GM12878 (cell line): ENCODE measurements around the gene CERK. TPM values are rescaled to one million over a fixed set of nuclear protein-coding genes. Genes with fewer than 3 reads are reported as not detected.

Source experiments
- ATAC-seq: fragments of 200-7000 bp; cut with Tn5 transposase; 3 replicates; pipeline ENCODE4 v1.9.1; 2020; ENCODE audit warnings: mild to moderate bottlenecking, moderate library complexity
- BruUV-seq: library from RNA; stranded (reverse); fragments of 400-500 nt; replicated peaks from 2 replicates; lab custom pipeline; 2021; lab: Mats Ljungman, UMichigan
- CTCF ChIA-PET: fragments of 300-600 bp; sonication (Branson Sonifier 250); formaldehyde crosslinking; extraction: SDS; loops from one replicate; lab custom pipeline; 2021; ENCODE audit warnings: inconsistent platforms; lab: Yijun Ruan, JAX
- POLR2A ChIA-PET: fragments of 350-600 bp; formaldehyde crosslinking; extraction: SDS; loops from one replicate; lab custom pipeline; 2021; ENCODE audit warnings: inconsistent platforms; lab: Charles Lee
- RAD21 ChIA-PET: fragments of 300-600 bp; sonication (Branson Sonifier 250); formaldehyde crosslinking; loops from one replicate; lab custom pipeline; 2023; ENCODE audit warnings: antibody characterized with exemption; ENCODE audit not compliant: unreplicated experiment; lab: Charles Lee
- SMC1A ChIA-PET: fragments of 300-600 bp; sonication (Branson Sonifier 250); formaldehyde crosslinking; loops from one replicate; lab custom pipeline; 2023; ENCODE audit not compliant: unreplicated experiment, uncharacterized antibody; lab: Charles Lee
- DNase-seq: peaks from one replicate; pipeline ENCODE4 v3.0.0-alpha.2; 2011; ENCODE audit warnings: low read depth, low spot score
- FAIRE-seq: peaks from 3 replicates; lab custom pipeline; 2011; peaks lifted over from hg19 to GRCh38; lab: Jason Lieb, UNC
- H2AFZ ChIP-seq: 2 replicates; pipeline ENCODE4 v1.6.0; 2011; ENCODE audit warnings: low read depth, low read length, control low read depth; ENCODE audit not compliant: control insufficient read depth
- H3K27ac ChIP-seq: 2 replicates; pipeline ENCODE4 v1.5.1; 2011; ENCODE audit warnings: control low read depth; ENCODE audit not compliant: control insufficient read depth, insufficient read depth
- H3K27me3 ChIP-seq, 2 experiments: replicated peaks in 1 of 2; 2 replicates each; pipeline versions ENCODE4 v1.6.0 to v1.6.1; 2011; ENCODE audit warnings: low read length in 1 of 2; ENCODE audit not compliant: control insufficient read depth in 2 of 2, insufficient read depth in 2 of 2
- H3K36me3 ChIP-seq, 2 experiments: 2 replicates each; pipeline ENCODE4 v1.5.1; 2011; ENCODE audit warnings: low read length in 1 of 2; ENCODE audit not compliant: control insufficient read depth in 2 of 2, insufficient read depth in 2 of 2
- H3K4me1 ChIP-seq: 2 replicates; pipeline ENCODE4 v1.6.1; 2011; ENCODE audit warnings: mild to moderate bottlenecking, low read length, moderate library complexity, mixed read lengths; ENCODE audit not compliant: control insufficient read depth, insufficient read depth
- H3K4me2 ChIP-seq: 2 replicates; pipeline ENCODE4 v1.6.0; 2011; ENCODE audit warnings: control low read depth; ENCODE audit not compliant: control insufficient read depth, insufficient read depth
- H3K4me3 ChIP-seq: fragments of 200-600 bp; sonication (generic); 2 replicates; pipeline ENCODE4 v1.5.1; 2016
- H3K79me2 ChIP-seq: 2 replicates; pipeline ENCODE4 v1.6.0; 2011; ENCODE audit warnings: low read length; ENCODE audit not compliant: control insufficient read depth, insufficient read depth
- H3K9ac ChIP-seq: 2 replicates; pipeline ENCODE4 v1.8.0; 2011; ENCODE audit warnings: low read length, control low read depth, mixed read lengths; ENCODE audit not compliant: control insufficient read depth, insufficient read depth
- H3K9me3 ChIP-seq: replicated peaks from 3 replicates; pipeline ENCODE4 v1.5.1; 2011; ENCODE audit warnings: mild to moderate bottlenecking, low read length; ENCODE audit not compliant: control insufficient read depth, insufficient read depth
- H4K20me1 ChIP-seq: 2 replicates; pipeline ENCODE4 v1.6.0; 2011; ENCODE audit not compliant: control insufficient read depth, insufficient read depth
- ATF7 ChIP-seq: fragments of 450-650 bp; IDR thresholded peaks from 2 replicates; pipeline ENCODE4 v1.6.1; 2016; ENCODE audit warnings: low read depth, mild to moderate bottlenecking
- BHLHE40 ChIP-seq, 2 experiments: fragments of 450-650 bp in 1 of 2; IDR thresholded peaks; 2 replicates each; pipeline ENCODE4 v1.6.1; 2011 to 2017; ENCODE audit warnings: low read depth in 2 of 2, borderline replicate concordance in 1 of 2, improper control_type of control experiment in 1 of 2, low read length in 1 of 2, mild to moderate bottlenecking in 1 of 2
- HCFC1 ChIP-seq: fragments of 150-350 bp; IDR thresholded peaks from 2 replicates; pipeline ENCODE4 v1.6.1; 2014; ENCODE audit warnings: low read length
- JUNB ChIP-seq: IDR thresholded peaks from 2 replicates; pipeline ENCODE4 v1.6.1; 2016; ENCODE audit warnings: antibody characterized with exemption, mild to moderate bottlenecking
- NFXL1 ChIP-seq: fragments of 450-650 bp; IDR thresholded peaks from 2 replicates; pipeline ENCODE4 v1.6.1; 2017; ENCODE audit warnings: antibody characterized with exemption, mild to moderate bottlenecking, borderline replicate concordance
- SMARCA5 ChIP-seq: fragments of 450-650 bp; IDR thresholded peaks from 2 replicates; pipeline ENCODE4 v1.6.1; 2017; ENCODE audit warnings: mild to moderate bottlenecking
- STAT3 ChIP-seq: IDR thresholded peaks from 2 replicates; pipeline ENCODE4 v1.6.1; 2011; ENCODE audit warnings: low read depth, low read length, improper control_type of control experiment
- ZNF622 ChIP-seq: fragments of 450-650 bp; IDR thresholded peaks from 2 replicates; pipeline ENCODE4 v1.6.1; 2017; ENCODE audit warnings: mild to moderate bottlenecking, inconsistent platforms
- WGBS: methylation state at CpG from one replicate; pipeline ENCODE4 v1.1.6; 2016; ENCODE audit warnings: low lambda C conversion rate; ENCODE audit not compliant: insufficient replicate concordance, insufficient coverage; ENCODE audit errors: missing lambda C conversion rate; 5-methylcytosine and 5-hydroxymethylcytosine counted together
- in situ Hi-C: fragments of 300-500 bp; cut with MboI; formaldehyde crosslinking; loops from 9 replicates; pipeline ENCODE4 v1.14.3; 2018; ENCODE audit warnings: mixed read lengths
- intact Hi-C: fragments of 100-400 bp; cut with micrococcal nuclease; formaldehyde crosslinking; loops from one replicate; pipeline ENCODE4 v1.14.2; 2022; ENCODE audit not compliant: unreplicated experiment
- polyA plus RNA-seq, 11 experiments: library from polyadenylated mRNA; depleted of rRNA in 4 of 11; unstranded in 6 of 11; stranded (reverse) in 5 of 11; fragments of >200 nt; fragmentation: Nextera tagmentation in 4 of 11; fragmentation: Illumina TruSeq in 1 of 11; extraction: Ambion mirVana in 4 of 11; extraction: Trizol in 1 of 11; gene quantifications; 1 replicate in 1 of 11; 2 replicates in 10 of 11; pipeline versions ENCODE4 v1.2.1 to v1.2.3, GENCODE V29; 2011 to 2016; ENCODE audit warnings: inconsistent platforms in 2 of 11, missing spikeins in 2 of 11, low read depth in 1 of 11
- total RNA-seq, 4 experiments: library from RNA; depleted of rRNA in 3 of 4; stranded (reverse); fragments of >200 nt in 3 of 4; fragmentation: Illumina TruSeq in 1 of 4; extraction: Trizol in 1 of 4; gene quantifications; 2 replicates each; pipeline versions ENCODE4 v1.2.1 to v1.2.3, GENCODE V29; 2013 to 2021
- TF ChIP-seq, protein P1 (sequence below): IDR thresholded peaks from 2 replicates; pipeline ENCODE4 v1.6.1; 2012; ENCODE audit warnings: mild to moderate bottlenecking, low read depth, low read length
- TF ChIP-seq, protein P2 (sequence below): fragments of 450-650 bp; formaldehyde crosslinking; IDR thresholded peaks from 2 replicates; pipeline ENCODE4 v1.4.0; 2020; ENCODE audit warnings: mild to moderate bottlenecking, moderate library complexity
- TF ChIP-seq, protein P3 (sequence below): IDR thresholded peaks from 2 replicates; pipeline ENCODE4 v1.6.1; 2012; ENCODE audit warnings: low read length, inconsistent platforms
- TF ChIP-seq, protein P4 (sequence below): IDR thresholded peaks from 2 replicates; pipeline ENCODE4 v1.6.1; 2011; ENCODE audit warnings: low read depth, low read length, improper control_type of control experiment, borderline replicate concordance

Gene CERK
- total and polyA plus RNA-seq, 10 of the 15 experiments (the other 5 are each of a cell fraction or from before 2014, with no cell fraction given): 4.0 to 41.1 (median 30.2) TPM

DNA sequence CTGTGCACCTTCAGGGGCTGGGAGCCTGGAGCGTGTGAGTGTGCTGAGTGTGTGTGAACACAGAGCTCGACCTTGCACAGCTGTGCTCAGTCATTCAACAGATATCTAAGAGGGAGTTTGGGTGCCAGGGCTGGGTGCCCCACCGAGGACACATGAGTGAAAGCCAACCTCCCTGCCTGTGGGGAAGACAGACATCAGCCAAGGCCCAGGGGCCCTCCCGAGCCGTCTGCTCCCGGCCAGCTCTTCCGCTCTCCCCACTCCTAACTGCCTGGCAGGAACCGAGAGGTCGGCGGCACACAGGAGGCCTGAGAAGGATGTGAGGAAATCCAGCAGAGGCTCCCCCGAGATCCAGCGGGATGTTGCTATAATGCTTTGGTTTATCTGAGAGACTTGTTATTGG, 32.0 kb downstream of the CERK start (continued):
- TF ChIP-seq, protein P1, sequence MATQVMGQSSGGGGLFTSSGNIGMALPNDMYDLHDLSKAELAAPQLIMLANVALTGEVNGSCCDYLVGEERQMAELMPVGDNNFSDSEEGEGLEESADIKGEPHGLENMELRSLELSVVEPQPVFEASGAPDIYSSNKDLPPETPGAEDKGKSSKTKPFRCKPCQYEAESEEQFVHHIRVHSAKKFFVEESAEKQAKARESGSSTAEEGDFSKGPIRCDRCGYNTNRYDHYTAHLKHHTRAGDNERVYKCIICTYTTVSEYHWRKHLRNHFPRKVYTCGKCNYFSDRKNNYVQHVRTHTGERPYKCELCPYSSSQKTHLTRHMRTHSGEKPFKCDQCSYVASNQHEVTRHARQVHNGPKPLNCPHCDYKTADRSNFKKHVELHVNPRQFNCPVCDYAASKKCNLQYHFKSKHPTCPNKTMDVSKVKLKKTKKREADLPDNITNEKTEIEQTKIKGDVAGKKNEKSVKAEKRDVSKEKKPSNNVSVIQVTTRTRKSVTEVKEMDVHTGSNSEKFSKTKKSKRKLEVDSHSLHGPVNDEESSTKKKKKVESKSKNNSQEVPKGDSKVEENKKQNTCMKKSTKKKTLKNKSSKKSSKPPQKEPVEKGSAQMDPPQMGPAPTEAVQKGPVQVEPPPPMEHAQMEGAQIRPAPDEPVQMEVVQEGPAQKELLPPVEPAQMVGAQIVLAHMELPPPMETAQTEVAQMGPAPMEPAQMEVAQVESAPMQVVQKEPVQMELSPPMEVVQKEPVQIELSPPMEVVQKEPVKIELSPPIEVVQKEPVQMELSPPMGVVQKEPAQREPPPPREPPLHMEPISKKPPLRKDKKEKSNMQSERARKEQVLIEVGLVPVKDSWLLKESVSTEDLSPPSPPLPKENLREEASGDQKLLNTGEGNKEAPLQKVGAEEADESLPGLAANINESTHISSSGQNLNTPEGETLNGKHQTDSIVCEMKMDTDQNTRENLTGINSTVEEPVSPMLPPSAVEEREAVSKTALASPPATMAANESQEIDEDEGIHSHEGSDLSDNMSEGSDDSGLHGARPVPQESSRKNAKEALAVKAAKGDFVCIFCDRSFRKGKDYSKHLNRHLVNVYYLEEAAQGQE: no peak
- TF ChIP-seq ATF7: no peak
- TF ChIP-seq ZNF622: no peak

DNA sequence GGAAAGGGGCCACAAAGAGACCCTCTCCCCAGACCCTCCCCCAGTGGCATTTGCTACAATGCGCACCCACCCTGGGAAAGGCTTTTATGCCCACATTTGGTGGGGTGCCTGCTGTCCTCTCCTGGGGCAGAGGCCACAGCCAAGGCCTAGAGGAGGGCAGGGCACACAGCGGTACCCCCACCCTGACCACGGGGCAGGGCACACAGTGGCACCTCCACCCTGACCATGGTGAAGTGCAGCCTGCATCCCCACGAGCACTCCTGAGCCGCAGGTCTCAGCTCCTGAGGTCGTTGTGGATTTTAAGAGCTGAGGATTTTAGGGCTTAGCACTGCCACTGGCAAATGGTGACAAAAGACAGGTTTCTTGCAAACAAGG, 34.1 kb downstream of the CERK start:
- WGBS: 84% methylated on average over 6 of the region's 6 CpGs
- TF ChIP-seq SMARCA5 (no peak), BHLHE40 (IDR thresholded peaks at IDR 0.05; ENCODE audit: borderline replicate concordance in 1 of 2, low read depth in 2 of 2, low read length in 1 of 2) (no peak), HCFC1 (no peak), ATF7 (no peak), NFXL1 (no peak), STAT3 (no peak), JUNB (no peak)
- TF ChIP-seq, protein P2, sequence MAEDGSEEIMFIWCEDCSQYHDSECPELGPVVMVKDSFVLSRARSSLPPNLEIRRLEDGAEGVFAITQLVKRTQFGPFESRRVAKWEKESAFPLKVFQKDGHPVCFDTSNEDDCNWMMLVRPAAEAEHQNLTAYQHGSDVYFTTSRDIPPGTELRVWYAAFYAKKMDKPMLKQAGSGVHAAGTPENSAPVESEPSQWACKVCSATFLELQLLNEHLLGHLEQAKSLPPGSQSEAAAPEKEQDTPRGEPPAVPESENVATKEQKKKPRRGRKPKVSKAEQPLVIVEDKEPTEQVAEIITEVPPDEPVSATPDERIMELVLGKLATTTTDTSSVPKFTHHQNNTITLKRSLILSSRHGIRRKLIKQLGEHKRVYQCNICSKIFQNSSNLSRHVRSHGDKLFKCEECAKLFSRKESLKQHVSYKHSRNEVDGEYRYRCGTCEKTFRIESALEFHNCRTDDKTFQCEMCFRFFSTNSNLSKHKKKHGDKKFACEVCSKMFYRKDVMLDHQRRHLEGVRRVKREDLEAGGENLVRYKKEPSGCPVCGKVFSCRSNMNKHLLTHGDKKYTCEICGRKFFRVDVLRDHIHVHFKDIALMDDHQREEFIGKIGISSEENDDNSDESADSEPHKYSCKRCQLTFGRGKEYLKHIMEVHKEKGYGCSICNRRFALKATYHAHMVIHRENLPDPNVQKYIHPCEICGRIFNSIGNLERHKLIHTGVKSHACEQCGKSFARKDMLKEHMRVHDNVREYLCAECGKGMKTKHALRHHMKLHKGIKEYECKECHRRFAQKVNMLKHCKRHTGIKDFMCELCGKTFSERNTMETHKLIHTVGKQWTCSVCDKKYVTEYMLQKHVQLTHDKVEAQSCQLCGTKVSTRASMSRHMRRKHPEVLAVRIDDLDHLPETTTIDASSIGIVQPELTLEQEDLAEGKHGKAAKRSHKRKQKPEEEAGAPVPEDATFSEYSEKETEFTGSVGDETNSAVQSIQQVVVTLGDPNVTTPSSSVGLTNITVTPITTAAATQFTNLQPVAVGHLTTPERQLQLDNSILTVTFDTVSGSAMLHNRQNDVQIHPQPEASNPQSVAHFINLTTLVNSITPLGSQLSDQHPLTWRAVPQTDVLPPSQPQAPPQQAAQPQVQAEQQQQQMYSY (CRISPR knock-in tag): no peak
- TF ChIP-seq, protein P3, sequence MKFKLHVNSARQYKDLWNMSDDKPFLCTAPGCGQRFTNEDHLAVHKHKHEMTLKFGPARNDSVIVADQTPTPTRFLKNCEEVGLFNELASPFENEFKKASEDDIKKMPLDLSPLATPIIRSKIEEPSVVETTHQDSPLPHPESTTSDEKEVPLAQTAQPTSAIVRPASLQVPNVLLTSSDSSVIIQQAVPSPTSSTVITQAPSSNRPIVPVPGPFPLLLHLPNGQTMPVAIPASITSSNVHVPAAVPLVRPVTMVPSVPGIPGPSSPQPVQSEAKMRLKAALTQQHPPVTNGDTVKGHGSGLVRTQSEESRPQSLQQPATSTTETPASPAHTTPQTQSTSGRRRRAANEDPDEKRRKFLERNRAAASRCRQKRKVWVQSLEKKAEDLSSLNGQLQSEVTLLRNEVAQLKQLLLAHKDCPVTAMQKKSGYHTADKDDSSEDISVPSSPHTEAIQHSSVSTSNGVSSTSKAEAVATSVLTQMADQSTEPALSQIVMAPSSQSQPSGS: no peak
- TF ChIP-seq, protein P4, sequence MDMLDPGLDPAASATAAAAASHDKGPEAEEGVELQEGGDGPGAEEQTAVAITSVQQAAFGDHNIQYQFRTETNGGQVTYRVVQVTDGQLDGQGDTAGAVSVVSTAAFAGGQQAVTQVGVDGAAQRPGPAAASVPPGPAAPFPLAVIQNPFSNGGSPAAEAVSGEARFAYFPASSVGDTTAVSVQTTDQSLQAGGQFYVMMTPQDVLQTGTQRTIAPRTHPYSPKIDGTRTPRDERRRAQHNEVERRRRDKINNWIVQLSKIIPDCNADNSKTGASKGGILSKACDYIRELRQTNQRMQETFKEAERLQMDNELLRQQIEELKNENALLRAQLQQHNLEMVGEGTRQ: no peak
- no peaks in the 10 kb centered on the region for H3K27me3 ChIP-seq
- H3K4me3 ChIP-seq: no peak overlapping the region
- SMC1A ChIA-PET: no interaction called here
- ATAC-seq (no peak), FAIRE-seq (no peak), DNase-seq (no peak)
- RAD21 ChIA-PET: no interaction called here
- no peaks in the 10 kb centered on the region for H3K79me2 ChIP-seq
- in situ Hi-C loops: no loop called here
- H2AFZ ChIP-seq: no peak overlapping the region
- intact Hi-C loops: no loop called here
- H3K27ac ChIP-seq: no peak overlapping the region
- H3K9me3 ChIP-seq: no peaks in the 10 kb centered on the region
- H3K4me2 ChIP-seq: no peak overlapping the region
- H3K36me3 ChIP-seq: peaks cover 19 to 33% of the 10 kb centered on the region in 2 experiments
- H3K4me1 ChIP-seq: no peaks in the 10 kb centered on the region
- BruUV-seq: no TSS peak
- no peaks in the 10 kb centered on the region for H4K20me1 ChIP-seq
- POLR2A ChIA-PET: no interaction called here
- CTCF ChIA-PET: no interaction called here
- H3K9ac ChIP-seq: no peak overlapping the region
